Astrocyte (in vitro differentiated cells and primary cell): ENCODE data around the gene NDUFB8. TPM values are rescaled to one million over a fixed set of nuclear protein-coding genes. Genes with fewer than 3 reads are reported as not detected.

Source experiments
- DNase-seq: peaks from one replicate; pipeline ENCODE4 v3.0.0-alpha.2; 2010; ENCODE audit warnings: low read depth
- FAIRE-seq: peaks from 2 replicates; lab custom pipeline; 2011; peaks lifted over from hg19 to GRCh38; lab: Jason Lieb, UNC
- H2AFZ ChIP-seq: 2 replicates; pipeline ENCODE4 v1.6.0; 2012; ENCODE audit warnings: low read depth, low read length, inconsistent platforms
- H3K27ac ChIP-seq: 2 replicates; pipeline ENCODE4 v1.5.1; 2011; ENCODE audit warnings: low read depth, low read length, inconsistent platforms
- H3K27me3 ChIP-seq: 2 replicates; pipeline ENCODE4 v1.6.0; 2011; ENCODE audit warnings: low read length, inconsistent platforms; ENCODE audit not compliant: insufficient read depth
- H3K36me3 ChIP-seq: 2 replicates; pipeline ENCODE4 v1.5.1; 2011; ENCODE audit warnings: low read length, inconsistent platforms; ENCODE audit not compliant: insufficient read depth
- H3K4me1 ChIP-seq: 2 replicates; pipeline ENCODE4 v1.5.1; 2011; ENCODE audit warnings: low read length, inconsistent platforms; ENCODE audit not compliant: insufficient read depth
- H3K4me2 ChIP-seq: 2 replicates; pipeline ENCODE4 v1.6.0; 2012; ENCODE audit warnings: low read length, inconsistent platforms
- H3K4me3 ChIP-seq: 2 replicates; pipeline ENCODE4 v1.5.1; 2011; ENCODE audit warnings: low read depth, mild to moderate bottlenecking, low read length, inconsistent platforms; ENCODE audit not compliant: insufficient read depth
- H3K79me2 ChIP-seq: 2 replicates; pipeline ENCODE4 v1.6.0; 2012; ENCODE audit warnings: mild to moderate bottlenecking, low read length, inconsistent platforms; ENCODE audit not compliant: insufficient read depth
- H3K9ac ChIP-seq: 2 replicates; pipeline ENCODE4 v1.6.0; 2012; ENCODE audit warnings: mild to moderate bottlenecking, low read length, inconsistent platforms
- H3K9me3 ChIP-seq: 2 replicates; pipeline ENCODE4 v1.5.1; 2012; ENCODE audit warnings: low read depth, mild to moderate bottlenecking, low read length, inconsistent platforms; ENCODE audit not compliant: insufficient read depth
- H4K20me1 ChIP-seq: 2 replicates; pipeline ENCODE4 v1.6.0; 2012; ENCODE audit warnings: low read length, inconsistent platforms; ENCODE audit not compliant: insufficient read depth
- H3K27ac Mint-ChIP-seq: one replicate; pipeline ENCODE4 v1.8.0; 2021; ENCODE audit warnings: mild to moderate bottlenecking, mixed read lengths; ENCODE audit not compliant: unreplicated experiment
- H3K27me3 Mint-ChIP-seq: one replicate; pipeline ENCODE4 v1.8.0; 2021; ENCODE audit warnings: low read depth, mixed read lengths; ENCODE audit not compliant: unreplicated experiment
- H3K36me3 Mint-ChIP-seq: one replicate; pipeline ENCODE4 v1.8.0; 2021; ENCODE audit warnings: low read depth, mixed read lengths; ENCODE audit not compliant: unreplicated experiment
- H3K4me1 Mint-ChIP-seq: one replicate; pipeline ENCODE4 v1.8.0; 2021; ENCODE audit warnings: low read depth, mixed read lengths; ENCODE audit not compliant: unreplicated experiment
- H3K4me3 Mint-ChIP-seq: one replicate; pipeline ENCODE4 v1.8.0; 2021; ENCODE audit warnings: mild to moderate bottlenecking, moderate library complexity, mixed read lengths; ENCODE audit not compliant: unreplicated experiment
- H3K9me3 Mint-ChIP-seq: one replicate; pipeline ENCODE4 v1.8.0; 2021; ENCODE audit warnings: mild to moderate bottlenecking, mixed read lengths; ENCODE audit not compliant: unreplicated experiment
- EZH2 ChIP-seq: IDR thresholded peaks from 2 replicates; pipeline ENCODE4 v1.6.1; 2012; ENCODE audit warnings: mild to moderate bottlenecking, low read length, inconsistent platforms; ENCODE audit not compliant: insufficient read depth
- total RNA-seq: library from RNA; stranded (reverse); gene quantifications from 2 replicates; pipeline ENCODE4 v1.2.1, GENCODE V29; 2021
- TF ChIP-seq, protein P1 (sequence below): IDR thresholded peaks from 2 replicates; pipeline ENCODE4 v1.5.1; 2011; ENCODE audit warnings: low read depth, mild to moderate bottlenecking, inconsistent platforms, low read length, moderate library complexity; ENCODE audit not compliant: insufficient read depth

NDUFB8 gene
- total RNA-seq, 1 donor from 2014 or later: 155 TPM

DNA sequence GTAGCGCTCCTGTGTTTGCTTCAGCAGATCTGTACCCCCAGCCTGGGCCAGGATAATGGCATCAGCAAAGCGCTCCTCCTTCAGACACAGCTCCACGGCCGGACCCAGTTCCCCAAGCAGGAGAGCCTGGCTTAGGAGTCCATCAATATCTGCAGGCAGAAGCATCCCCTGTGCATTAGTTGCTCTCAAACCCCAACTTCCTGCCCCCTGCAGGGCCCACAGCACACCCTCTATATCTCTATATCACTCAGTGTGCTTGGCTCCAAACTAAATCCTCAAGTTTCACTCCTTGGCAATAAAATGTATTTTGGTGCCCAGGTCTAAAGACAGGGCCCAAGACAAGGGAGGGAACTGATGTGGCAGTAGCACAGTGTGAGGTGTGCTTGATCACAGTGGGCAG is 31.6 kb downstream of the NDUFB8 start:
- Histone ChIP-seq H3K9me3 (no peaks in the 10 kb centered on the region), H3K4me2 (no peak overlapping the region), H3K36me3 (no peaks in the 10 kb centered on the region), H3K4me1 (no peaks in the 10 kb centered on the region), H4K20me1 (no peaks in the 10 kb centered on the region), H3K4me3 (no peak overlapping the region), H2AFZ (no peak overlapping the region), H3K27me3 (no peaks in the 10 kb centered on the region), H3K9ac (no peak overlapping the region), H3K79me2 (no peaks in the 10 kb centered on the region), H3K27ac (no peak overlapping the region)
- Mint-ChIP-seq H3K4me3 (no peak overlapping the region), H3K4me1 (peaks cover 2% of the 10 kb centered on the region), H3K9me3 (no peaks in the 10 kb centered on the region), H3K27me3 (peaks cover 22% of the 10 kb centered on the region), H3K36me3 (peaks cover 26% of the 10 kb centered on the region), H3K27ac (no peak overlapping the region)
- DNase-seq (no peak), FAIRE-seq (no peak)
- no peak for TF ChIP-seq EZH2
- TF ChIP-seq, protein P1, sequence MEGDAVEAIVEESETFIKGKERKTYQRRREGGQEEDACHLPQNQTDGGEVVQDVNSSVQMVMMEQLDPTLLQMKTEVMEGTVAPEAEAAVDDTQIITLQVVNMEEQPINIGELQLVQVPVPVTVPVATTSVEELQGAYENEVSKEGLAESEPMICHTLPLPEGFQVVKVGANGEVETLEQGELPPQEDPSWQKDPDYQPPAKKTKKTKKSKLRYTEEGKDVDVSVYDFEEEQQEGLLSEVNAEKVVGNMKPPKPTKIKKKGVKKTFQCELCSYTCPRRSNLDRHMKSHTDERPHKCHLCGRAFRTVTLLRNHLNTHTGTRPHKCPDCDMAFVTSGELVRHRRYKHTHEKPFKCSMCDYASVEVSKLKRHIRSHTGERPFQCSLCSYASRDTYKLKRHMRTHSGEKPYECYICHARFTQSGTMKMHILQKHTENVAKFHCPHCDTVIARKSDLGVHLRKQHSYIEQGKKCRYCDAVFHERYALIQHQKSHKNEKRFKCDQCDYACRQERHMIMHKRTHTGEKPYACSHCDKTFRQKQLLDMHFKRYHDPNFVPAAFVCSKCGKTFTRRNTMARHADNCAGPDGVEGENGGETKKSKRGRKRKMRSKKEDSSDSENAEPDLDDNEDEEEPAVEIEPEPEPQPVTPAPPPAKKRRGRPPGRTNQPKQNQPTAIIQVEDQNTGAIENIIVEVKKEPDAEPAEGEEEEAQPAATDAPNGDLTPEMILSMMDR: no peak

DNA sequence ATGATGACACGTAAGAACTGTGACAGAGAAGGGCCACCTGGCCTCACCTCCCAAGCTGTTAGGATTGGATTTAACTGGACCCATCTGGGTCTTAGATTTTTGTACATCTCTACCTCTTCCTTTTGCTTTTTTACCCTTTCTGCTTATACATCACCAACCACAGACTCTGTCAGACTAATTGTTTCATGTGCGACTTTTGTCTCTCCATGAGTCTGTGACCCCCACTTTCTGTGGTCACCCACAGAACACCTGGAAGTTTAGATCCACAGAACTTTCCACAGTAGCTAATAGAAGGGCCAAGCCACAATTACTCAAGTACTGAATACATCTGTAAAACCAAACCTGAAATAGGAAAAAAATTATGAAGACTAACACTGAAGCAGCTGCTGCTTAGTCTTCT is 33.1 kb downstream of the NDUFB8 start:
- Mint-ChIP-seq H3K9me3 (no peaks in the 10 kb centered on the region), H3K27me3 (peaks cover 22% of the 10 kb centered on the region)

DNA sequence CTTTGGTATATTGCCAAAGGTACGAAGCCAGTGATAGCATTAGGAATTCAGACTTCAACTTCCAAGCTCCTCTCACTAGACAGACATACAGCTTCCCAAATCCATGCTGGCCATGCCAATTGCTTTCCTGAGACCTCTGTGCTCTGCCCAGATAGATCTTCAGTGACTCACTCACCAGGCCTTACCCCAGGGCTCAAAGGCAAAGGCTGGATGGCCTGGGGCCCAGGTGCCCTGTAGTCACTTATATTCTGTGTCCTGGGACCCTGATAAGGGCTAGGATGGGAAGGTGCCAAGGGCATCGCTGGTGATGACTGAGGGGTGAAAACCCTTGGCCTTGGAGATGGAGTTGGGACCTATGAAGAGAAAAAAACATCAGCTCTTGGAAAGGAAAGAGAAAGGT is 39.1 kb downstream of the NDUFB8 start:
- Histone ChIP-seq H3K27me3 (peaks cover 2% of the 10 kb centered on the region), H3K79me2 (no peaks in the 10 kb centered on the region), H3K27ac (no peak overlapping the region), H3K4me1 (no peaks in the 10 kb centered on the region), H3K4me2 (no peak overlapping the region), H3K36me3 (no peaks in the 10 kb centered on the region), H3K9ac (no peak overlapping the region), H3K9me3 (no peaks in the 10 kb centered on the region), H2AFZ (no peak overlapping the region), H3K4me3 (no peak overlapping the region), H4K20me1 (no peaks in the 10 kb centered on the region)
- no peak overlapping the region for H3K4me3 Mint-ChIP-seq
- FAIRE-seq (no peak), DNase-seq (no peak)
- peaks cover 42% of the 10 kb centered on the region for H3K27me3 Mint-ChIP-seq
- peaks cover 5% of the 10 kb centered on the region for H3K4me1 Mint-ChIP-seq
- no peak overlapping the region for H3K27ac Mint-ChIP-seq
- TF ChIP-seq, protein P1: no peak
- no peak for TF ChIP-seq EZH2
- peaks cover 2% of the 10 kb centered on the region for H3K9me3 Mint-ChIP-seq
- H3K36me3 Mint-ChIP-seq: peaks cover 22% of the 10 kb centered on the region

More for the DNA sequence above, 33.1 kb downstream of the NDUFB8 start:
- no peaks in the 10 kb centered on the region for H3K9me3 ChIP-seq
- no peak overlapping the region for H3K27ac Mint-ChIP-seq
- no peak overlapping the region for H3K27ac ChIP-seq
- FAIRE-seq: no peak
- no peak overlapping the region for H3K9ac ChIP-seq
- no peak for TF ChIP-seq EZH2
- TF ChIP-seq, protein P1: no peak
- no peaks in the 10 kb centered on the region for H3K79me2 ChIP-seq
- peaks cover 2% of the 10 kb centered on the region for H3K4me1 Mint-ChIP-seq
- no peak overlapping the region for H3K4me2 ChIP-seq
- no peaks in the 10 kb centered on the region for H3K27me3 ChIP-seq
- no peaks in the 10 kb centered on the region for H3K4me1 ChIP-seq
- no peak for DNase-seq
- H3K4me3 ChIP-seq: no peak overlapping the region
- H3K36me3 ChIP-seq: no peaks in the 10 kb centered on the region
- H2AFZ ChIP-seq: no peak overlapping the region
- no peaks in the 10 kb centered on the region for H4K20me1 ChIP-seq
- peaks cover 24% of the 10 kb centered on the region for H3K36me3 Mint-ChIP-seq
- H3K4me3 Mint-ChIP-seq: no peak overlapping the region
